Upper lobe of right lung (tissue), 1 donor: Measurements from ENCODE around the gene DLG2. TPM values are rescaled to one million over a fixed set of nuclear protein-coding genes. Genes with fewer than 3 reads are reported as not detected.
"Not testable (repeated sequence)": the region's sequence is repeated elsewhere in the genome, so short reads cannot be mapped to it uniquely, and the experiment has no call there.

ENCODE experiments used
- ATAC-seq: fragments of 200-7000 bp; cut with Tn5 transposase; one replicate; pipeline ENCODE4 v1.9.1; 2020; ENCODE audit warnings: mild to moderate bottlenecking, moderate library complexity
- DNase-seq: peaks from one replicate; pipeline ENCODE4 v3.0.0-alpha.2; 2020
- H3K27ac ChIP-seq: fragments of 200-600 bp; one replicate; pipeline ENCODE4 v1.8.0; 2022
- H3K27me3 ChIP-seq: fragments of 200-600 bp; one replicate; pipeline ENCODE4 v1.8.0; 2022; ENCODE audit warnings: mild to moderate bottlenecking
- H3K36me3 ChIP-seq: fragments of 200-600 bp; one replicate; pipeline ENCODE4 v1.8.0; 2022
- H3K4me1 ChIP-seq: fragments of 200-600 bp; one replicate; pipeline ENCODE4 v1.8.0; 2022
- H3K4me3 ChIP-seq: fragments of 200-600 bp; one replicate; pipeline ENCODE4 v1.8.0; 2022; ENCODE audit warnings: mild to moderate bottlenecking
- H3K9me3 ChIP-seq: fragments of 200-600 bp; one replicate; pipeline ENCODE4 v1.8.0; 2022
- intact Hi-C: fragments of 100-400 bp; cut with DNase I; formaldehyde crosslinking; loops from one replicate; pipeline ENCODE4 v1.11.0; 2022
- total RNA-seq: library from RNA; stranded (reverse); fragmentation: NEBNext Ultra II Directional; extraction: Animal tissue kit (Norgen Biotek cat#: 25700); gene quantifications from one replicate; pipeline ENCODE4 v1.2.1, GENCODE V29; 2021
- TF ChIP-seq, protein P1 (sequence below): fragments of 200-600 bp; IDR thresholded peaks from one replicate; pipeline ENCODE4 v1.8.0; 2022; ENCODE audit warnings: antibody characterized with exemption
- donor health status: DM: no; HTN: yes; CAD: no; lungs with severe emphysema.

DLG2 gene
- total RNA-seq, 1 donor from 2014 or later = 9.7 TPM

- TF ChIP-seq, protein P1, sequence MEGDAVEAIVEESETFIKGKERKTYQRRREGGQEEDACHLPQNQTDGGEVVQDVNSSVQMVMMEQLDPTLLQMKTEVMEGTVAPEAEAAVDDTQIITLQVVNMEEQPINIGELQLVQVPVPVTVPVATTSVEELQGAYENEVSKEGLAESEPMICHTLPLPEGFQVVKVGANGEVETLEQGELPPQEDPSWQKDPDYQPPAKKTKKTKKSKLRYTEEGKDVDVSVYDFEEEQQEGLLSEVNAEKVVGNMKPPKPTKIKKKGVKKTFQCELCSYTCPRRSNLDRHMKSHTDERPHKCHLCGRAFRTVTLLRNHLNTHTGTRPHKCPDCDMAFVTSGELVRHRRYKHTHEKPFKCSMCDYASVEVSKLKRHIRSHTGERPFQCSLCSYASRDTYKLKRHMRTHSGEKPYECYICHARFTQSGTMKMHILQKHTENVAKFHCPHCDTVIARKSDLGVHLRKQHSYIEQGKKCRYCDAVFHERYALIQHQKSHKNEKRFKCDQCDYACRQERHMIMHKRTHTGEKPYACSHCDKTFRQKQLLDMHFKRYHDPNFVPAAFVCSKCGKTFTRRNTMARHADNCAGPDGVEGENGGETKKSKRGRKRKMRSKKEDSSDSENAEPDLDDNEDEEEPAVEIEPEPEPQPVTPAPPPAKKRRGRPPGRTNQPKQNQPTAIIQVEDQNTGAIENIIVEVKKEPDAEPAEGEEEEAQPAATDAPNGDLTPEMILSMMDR = no peak
- no peaks in the 10 kb centered on the region for H3K36me3 ChIP-seq
- intact Hi-C loops = no loop called here
- DNase-seq (no peak), ATAC-seq (no peak)
- H3K4me1 ChIP-seq = no peaks in the 10 kb centered on the region
- H3K9me3 ChIP-seq = no peaks in the 10 kb centered on the region
- no peak overlapping the region for H3K4me3 ChIP-seq
- no peak overlapping the region for H3K27ac ChIP-seq
- no peaks in the 10 kb centered on the region for H3K27me3 ChIP-seq
Measured at GRCh38 chr11:83734120-83734519, 1893.0 kb downstream of the DLG2 start.

DNA sequence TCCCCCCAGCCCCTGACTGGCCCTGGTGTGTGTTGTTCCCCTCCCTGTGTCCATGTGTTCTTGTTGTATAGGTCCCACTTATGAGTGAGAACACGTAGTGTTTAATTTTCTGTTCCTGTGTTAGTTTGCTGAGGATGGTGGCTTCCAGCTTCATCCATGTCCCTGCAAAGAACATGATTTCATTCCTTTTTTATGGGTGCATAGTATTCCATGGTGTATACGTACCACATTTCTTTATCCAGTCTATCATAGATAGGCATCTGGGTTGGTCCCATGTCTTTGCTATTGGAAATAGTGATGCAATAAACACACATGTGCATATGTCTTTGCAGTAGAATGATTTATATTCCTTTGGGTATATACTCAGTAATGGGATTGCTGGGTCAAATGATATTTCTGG is 1895.9 kb downstream of the DLG2 start:
- H3K9me3 ChIP-seq, intact Hi-C loops, H3K4me3 ChIP-seq, H3K4me1 ChIP-seq, H3K27me3 ChIP-seq, H3K27ac ChIP-seq, DNase-seq, H3K36me3 ChIP-seq, ATAC-seq: not testable (repeated sequence)

DNA sequence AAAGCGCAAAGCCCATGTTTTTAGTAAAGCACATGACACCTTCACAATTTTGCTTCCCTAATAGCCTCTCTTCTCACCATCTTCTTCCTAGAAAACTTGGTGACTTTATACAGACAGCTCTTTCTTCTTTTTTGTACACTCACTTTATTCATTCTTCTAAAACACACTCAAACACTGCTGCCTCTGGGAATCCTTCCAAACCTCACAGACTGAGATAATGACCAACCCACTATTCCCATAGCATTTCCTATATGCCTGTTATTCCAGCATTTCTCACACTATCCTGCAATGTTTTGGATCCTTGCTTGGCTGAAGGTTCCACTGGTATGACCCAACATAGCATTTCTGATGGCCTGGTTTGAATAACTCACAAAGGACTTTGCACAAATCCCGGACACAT is 1898.9 kb downstream of the DLG2 start:
- ATAC-seq (no peak), DNase-seq (no peak)
- no peaks in the 10 kb centered on the region for H3K9me3 ChIP-seq
- no peak overlapping the region for H3K27ac ChIP-seq
- no peaks in the 10 kb centered on the region for H3K27me3 ChIP-seq
- H3K4me3 ChIP-seq = no peak overlapping the region
- H3K4me1 ChIP-seq = peaks cover 9% of the 10 kb centered on the region
- intact Hi-C loops = no loop called here
- TF ChIP-seq, protein P1 = no peak
- H3K36me3 ChIP-seq = no peaks in the 10 kb centered on the region

DNA sequence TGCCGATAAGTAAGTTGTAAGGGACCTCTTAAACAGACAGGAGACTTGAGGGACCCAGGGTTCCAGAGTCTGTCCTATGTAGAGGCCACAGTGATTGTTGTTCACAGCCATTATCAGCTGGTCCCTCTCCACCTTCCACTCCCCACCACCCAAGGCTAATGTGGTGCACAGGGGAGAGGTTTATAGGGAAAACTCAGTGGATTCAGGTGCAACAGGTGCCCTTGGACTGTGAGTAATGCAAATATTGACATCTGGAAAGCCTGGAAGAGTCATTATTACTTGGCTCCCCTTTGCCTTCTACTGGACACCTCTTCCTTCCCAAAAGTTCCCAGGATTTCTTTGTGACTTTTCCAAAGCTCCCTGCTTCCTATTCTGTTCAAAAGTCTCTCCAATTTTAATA is 1899.9 kb downstream of the DLG2 start:
- Histone ChIP-seq H3K27me3 (no peaks in the 10 kb centered on the region), H3K4me3 (no peak overlapping the region), H3K36me3 (no peaks in the 10 kb centered on the region), H3K27ac (no peak overlapping the region), H3K9me3 (no peaks in the 10 kb centered on the region), H3K4me1 (peaks cover 9% of the 10 kb centered on the region)
- TF ChIP-seq, protein P1 = no peak
- DNase-seq (no peak), ATAC-seq (no peak)
- intact Hi-C loops = no loop called here

DNA sequence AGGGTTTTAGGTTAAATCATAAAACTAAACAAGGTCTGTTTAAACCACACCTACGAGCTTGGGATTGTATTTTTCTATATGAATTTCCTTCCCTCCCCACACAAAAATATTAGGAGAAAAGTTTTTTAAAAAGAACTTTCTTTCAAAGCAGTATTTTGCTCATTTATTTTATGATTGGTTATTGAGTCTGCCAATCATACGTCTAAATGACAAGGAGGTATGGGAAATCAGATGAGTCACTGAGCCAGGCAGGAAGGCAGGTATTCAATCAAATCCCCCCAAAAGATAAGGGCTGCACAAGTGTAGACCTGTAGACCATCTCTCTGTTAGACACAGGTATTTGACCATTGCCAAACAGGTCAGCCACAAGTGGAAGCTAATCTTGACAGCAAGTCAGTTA is 1900.8 kb downstream of the DLG2 start:
- H3K4me1 ChIP-seq = peaks cover 9% of the 10 kb centered on the region
- DNase-seq (no peak), ATAC-seq (no peak)
- H3K27me3 ChIP-seq = no peaks in the 10 kb centered on the region
- TF ChIP-seq, protein P1 = no peak
- intact Hi-C loops = no loop called here
- no peaks in the 10 kb centered on the region for H3K9me3 ChIP-seq
- H3K36me3 ChIP-seq = no peaks in the 10 kb centered on the region
- no peak overlapping the region for H3K27ac ChIP-seq
- no peak overlapping the region for H3K4me3 ChIP-seq

DNA sequence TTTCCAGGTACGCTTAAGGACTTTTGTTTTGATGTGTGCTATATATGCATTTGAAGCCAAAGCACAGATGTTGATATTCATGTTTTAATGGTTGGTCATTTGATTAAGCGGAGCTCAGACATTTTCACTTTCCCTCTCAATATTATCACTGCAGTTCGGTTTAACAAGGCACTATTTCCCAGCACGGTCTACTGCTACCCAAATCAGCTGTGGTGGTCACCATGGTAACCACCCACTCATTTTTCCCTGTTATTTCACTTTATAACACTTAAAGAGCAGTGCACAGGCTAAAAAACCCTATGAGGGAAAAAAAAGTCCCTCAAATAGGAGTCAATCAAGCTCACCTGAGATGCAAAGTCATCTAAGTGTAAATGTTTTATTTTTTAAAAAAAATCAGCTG is 1901.4 kb downstream of the DLG2 start:
- peaks cover 9% of the 10 kb centered on the region for H3K4me1 ChIP-seq
- ATAC-seq (no peak), DNase-seq (no peak)
- no peaks in the 10 kb centered on the region for H3K9me3 ChIP-seq
- no peak overlapping the region for H3K4me3 ChIP-seq
- H3K36me3 ChIP-seq = no peaks in the 10 kb centered on the region
- H3K27me3 ChIP-seq = no peaks in the 10 kb centered on the region
- no peak overlapping the region for H3K27ac ChIP-seq
- intact Hi-C loops = no loop called here
- TF ChIP-seq, protein P1 = no peak
